Subcutaneous abdominal adipose tissue (tissue), 5 donors: ENCODE measurements around the gene CENPB.
A peak's percentile ranks its signal among the peaks of the same experiment; 100 is the strongest.

ENCODE experiments used
- H3K27ac ChIP-seq: one replicate; pipeline ENCODE4 v1.7.0; 2013; ENCODE audit warnings: low read depth, mild to moderate bottlenecking, inconsistent platforms, low read length, moderate library complexity
- H3K27me3 ChIP-seq, 5 donors: one replicate each; pipeline ENCODE4 v1.7.0; 2013; ENCODE audit warnings: low read length in 5 of 5, inconsistent platforms in 1 of 5; ENCODE audit not compliant: control insufficient read depth in 5 of 5, insufficient read depth in 4 of 5
- H3K36me3 ChIP-seq, 5 donors: one replicate each; pipeline ENCODE4 v1.7.0; 2013; ENCODE audit warnings: low read length in 5 of 5; ENCODE audit not compliant: control insufficient read depth in 5 of 5, insufficient read depth in 5 of 5
- H3K4me1 ChIP-seq, 5 donors: one replicate each; pipeline ENCODE4 v1.7.0; 2013; ENCODE audit warnings: low read length in 5 of 5, mild to moderate bottlenecking in 3 of 5, moderate library complexity in 1 of 5; ENCODE audit not compliant: control insufficient read depth in 5 of 5, insufficient read depth in 5 of 5
- H3K4me3 ChIP-seq, 5 donors: one replicate each; pipeline ENCODE4 v1.7.0; 2013; ENCODE audit warnings: low read length in 5 of 5, low read depth in 1 of 5
- H3K9ac ChIP-seq, 5 donors: one replicate each; pipeline ENCODE4 v1.7.0; 2013; ENCODE audit warnings: low read length in 5 of 5, mild to moderate bottlenecking in 4 of 5, moderate library complexity in 3 of 5
- H3K9me3 ChIP-seq, 5 donors: one replicate each; pipeline ENCODE4 v1.7.0; 2013; ENCODE audit warnings: low read length in 5 of 5; ENCODE audit not compliant: control insufficient read depth in 5 of 5
- donor health status: healthy.
- donor health status: healthy.
- donor health status: healthy.
- donor health status: healthy.
- donor health status: healthy.

CENPB gene

GRCh38 chr20:3768342-3769130, 18.0 kb downstream of the CENPB start:
- H3K27ac ChIP-seq: peak overlapping the region; percentile 60
- peaks cover 12 to 55% (median 54%) of the 10 kb centered on the region in 5 donors for H3K4me1 ChIP-seq
- H3K9ac ChIP-seq: peak overlapping the region in 4 of 5 donors; percentile 64 to 82 (median 79)
- no peaks in the 10 kb centered on the region for H3K9me3 ChIP-seq
- H3K4me3 ChIP-seq: peak overlapping the region in 4 of 5 donors; percentile 72 to 87 (median 76)
- H3K36me3 ChIP-seq: no peaks in the 10 kb centered on the region
- no peaks in the 10 kb centered on the region for H3K27me3 ChIP-seq

DNA sequence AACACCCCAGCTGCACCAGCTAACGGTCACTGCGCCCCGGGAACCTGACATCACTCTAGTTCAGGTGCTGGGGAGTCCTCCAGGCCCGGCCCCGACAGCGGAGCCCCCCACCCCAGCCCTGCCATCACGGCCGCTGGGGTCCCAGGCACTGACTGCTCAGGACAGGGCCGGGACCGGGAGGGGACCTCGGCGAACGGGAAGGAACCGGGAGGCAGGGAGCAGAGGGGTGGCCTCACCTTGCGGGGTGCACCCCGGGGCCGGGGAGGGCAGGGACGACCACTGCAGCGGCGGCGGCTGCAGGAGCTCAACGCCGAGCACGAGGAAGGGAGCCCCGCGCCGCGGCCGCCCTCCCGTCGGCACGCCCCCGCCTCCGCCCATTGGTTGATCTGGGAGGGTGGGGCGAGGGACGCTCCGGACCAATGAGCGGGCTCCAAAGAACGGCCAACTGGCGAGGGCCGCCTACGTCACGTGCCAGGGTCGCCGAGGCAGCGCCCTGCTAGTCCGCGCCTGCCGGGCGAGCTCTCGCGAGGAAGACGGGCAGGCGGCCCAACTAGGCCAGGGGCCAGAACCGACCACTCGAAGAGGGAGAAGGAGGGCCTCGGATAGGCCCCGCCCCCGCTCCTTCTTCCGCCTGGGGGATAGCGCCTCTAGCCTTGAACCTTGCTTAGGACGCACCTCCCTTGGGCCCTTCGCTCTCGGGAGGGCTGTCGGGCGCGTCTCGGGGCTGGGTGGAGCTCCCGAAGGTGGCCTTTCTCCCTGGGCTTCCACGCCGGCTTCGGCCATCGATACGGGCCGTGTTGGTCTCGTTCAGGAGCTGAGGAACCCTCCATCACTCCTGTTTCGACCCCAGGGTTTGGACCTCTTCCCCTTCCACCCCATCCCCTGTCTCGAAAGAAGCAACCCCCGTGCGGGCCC, 18.9 kb downstream of the CENPB start, which contains the start of gene ADISSP:
TSS of gene ADISSP (minus strand) at position 327 of the 915 bp plus-strand sequence. CDS start 7,653 bp downstream, outside the sequence.
- no peaks in the 10 kb centered on the region for H3K9me3 ChIP-seq
- H3K4me3 ChIP-seq: peak within 1 kb of the TSS; percentile 66 to 87 (median 76)
- no peaks in the 10 kb centered on the region for H3K36me3 ChIP-seq
- H3K27me3 ChIP-seq: no peaks in the 10 kb centered on the region
- peak within 1 kb of the TSS; percentile 60 for H3K27ac ChIP-seq
- H3K4me1 ChIP-seq: peaks cover 12 to 58% (median 55%) of the 10 kb centered on the region in 5 donors
- peak within 1 kb of the TSS in 4 of 5 donors; percentile 65 to 82 (median 79) for H3K9ac ChIP-seq

DNA sequence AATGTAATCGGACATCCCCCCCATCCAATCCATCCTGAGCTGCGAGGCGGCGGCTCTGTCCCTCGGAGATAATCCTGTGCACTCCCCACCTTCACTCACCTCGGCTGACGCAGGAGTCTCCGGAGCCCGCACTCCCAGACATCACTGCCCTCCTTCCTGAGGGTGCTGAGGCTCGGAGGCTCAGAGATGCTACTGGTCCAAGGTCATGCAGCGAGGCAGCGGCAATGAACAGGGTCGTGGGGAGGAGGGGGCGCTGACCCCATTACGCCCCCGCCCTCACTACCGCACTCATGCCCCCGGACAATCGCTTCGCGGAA, 19.5 kb downstream of the CENPB start:
- H3K4me3 ChIP-seq: peak overlapping the region; percentile 66 to 87 (median 72)
- peak overlapping the region; percentile 50 for H3K27ac ChIP-seq
- peak overlapping the region in 4 of 5 donors; percentile 6 to 78 (median 66) for H3K9ac ChIP-seq

GRCh38 chr20:3766422-3767109, 20.0 kb downstream of the CENPB start:
- H3K27ac ChIP-seq: peak overlapping the region; percentile 50
- H3K9ac ChIP-seq: peak overlapping the region in 4 of 5 donors; percentile 6 to 78 (median 66)
- peaks cover 12 to 67% (median 60%) of the 10 kb centered on the region in 5 donors for H3K4me1 ChIP-seq
- H3K4me3 ChIP-seq: peak overlapping the region; percentile 66 to 87 (median 72)
- peaks cover 0 to 4% (median 1%) of the 10 kb centered on the region in 5 donors for H3K36me3 ChIP-seq
- no peaks in the 10 kb centered on the region for H3K9me3 ChIP-seq
- H3K27me3 ChIP-seq: no peaks in the 10 kb centered on the region

More for the DNA sequence above, 19.5 kb downstream of the CENPB start:
- H3K27me3 ChIP-seq: no peaks in the 10 kb centered on the region
- no peaks in the 10 kb centered on the region for H3K36me3 ChIP-seq
- H3K9me3 ChIP-seq: no peaks in the 10 kb centered on the region
- H3K4me1 ChIP-seq: peaks cover 12 to 64% (median 60%) of the 10 kb centered on the region in 5 donors

- Histone ChIP-seq H3K27ac (peak overlapping the region; percentile 50), H3K4me3 (peak overlapping the region in 3 of 5 donors; percentile 13 to 25 (median 15)), H3K36me3 (peaks cover 0 to 9% (median 2%) of the 10 kb centered on the region in 5 donors), H3K9ac (peak overlapping the region in 3 of 5 donors; percentile 8 to 28 (median 18)), H3K27me3 (no peaks in the 10 kb centered on the region), H3K9me3 (no peaks in the 10 kb centered on the region), H3K4me1 (peaks cover 12 to 73% (median 61%) of the 10 kb centered on the region in 5 donors)
These were observed 21.2 kb downstream of the CENPB start for GRCh38 chr20:3765171-3765882.

DNA sequence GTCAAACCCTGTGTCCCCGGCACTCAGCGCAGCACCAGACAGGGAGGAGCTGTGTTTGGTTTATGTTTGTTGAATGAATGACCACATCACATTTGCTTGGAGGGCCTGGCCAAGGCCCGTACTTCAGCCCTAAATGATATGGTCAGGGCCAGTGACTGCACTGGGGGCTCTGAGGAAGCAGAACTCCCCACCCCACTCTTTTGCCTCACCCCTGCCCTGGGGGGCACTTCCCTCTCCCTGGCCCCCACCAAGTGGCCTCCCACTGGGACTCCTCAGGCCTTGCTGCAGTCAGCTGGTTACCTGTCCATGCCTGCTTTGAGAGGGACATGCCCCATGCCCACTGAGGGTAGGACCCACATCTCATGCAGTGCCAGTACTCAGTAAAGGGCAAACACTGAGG, 21.9 kb downstream of the CENPB start:
- peak overlapping the region in 2 of 5 donors; percentile 15 to 28 for H3K9ac ChIP-seq

GRCh38 chr20:3763671-3764601, 22.6 kb downstream of the CENPB start:
- Histone ChIP-seq H3K4me1 (peaks cover 15 to 86% (median 72%) of the 10 kb centered on the region in 5 donors), H3K9me3 (no peaks in the 10 kb centered on the region), H3K36me3 (peaks cover 0 to 10% (median 2%) of the 10 kb centered on the region in 5 donors), H3K27me3 (no peaks in the 10 kb centered on the region), H3K27ac (peak overlapping the region; percentile 16), H3K4me3 (no peak overlapping the region), H3K9ac (peak overlapping the region in 2 of 5 donors; percentile 15 to 28)

More for the DNA sequence above, 21.9 kb downstream of the CENPB start:
- peaks cover 15 to 80% (median 67%) of the 10 kb centered on the region in 5 donors for H3K4me1 ChIP-seq
- no peaks in the 10 kb centered on the region for H3K27me3 ChIP-seq
- H3K9me3 ChIP-seq: no peaks in the 10 kb centered on the region
- H3K27ac ChIP-seq: peak overlapping the region; percentile 50
- H3K36me3 ChIP-seq: peaks cover 0 to 9% (median 2%) of the 10 kb centered on the region in 5 donors
- H3K4me3 ChIP-seq: peak overlapping the region in 1 of 5 donors; percentile 1

DNA sequence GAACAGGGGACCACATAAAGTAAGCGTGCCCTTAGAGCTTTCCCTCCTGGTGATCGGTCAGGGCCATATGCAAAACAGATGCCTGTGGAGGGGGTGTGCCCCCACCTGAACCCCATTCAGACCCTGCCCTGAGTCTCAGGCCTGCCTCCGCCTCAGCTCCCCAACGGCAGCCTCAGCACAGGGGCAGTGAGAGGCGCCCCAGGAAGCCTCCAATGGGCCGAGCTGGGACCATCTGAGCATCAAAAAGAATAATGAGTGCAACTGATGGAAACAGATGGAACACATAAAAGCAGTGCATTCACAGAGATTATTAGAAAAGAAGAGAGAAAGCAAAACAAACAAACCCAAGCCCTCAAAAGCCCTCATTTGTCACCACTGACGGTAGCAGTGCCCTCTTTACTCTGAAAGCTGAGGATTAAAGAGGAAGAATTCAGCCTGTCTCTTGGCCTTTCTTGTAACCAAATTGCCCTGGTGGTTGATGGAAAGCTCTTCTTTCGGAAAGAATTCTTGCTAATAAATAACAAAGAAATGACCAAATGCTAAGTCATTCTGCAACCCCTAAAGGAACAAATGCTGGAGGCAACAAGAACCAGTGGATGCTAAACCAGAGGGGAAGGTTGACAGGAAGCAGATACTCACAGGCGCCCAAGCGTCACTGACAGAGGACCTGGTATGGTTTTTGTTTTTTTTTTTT, 25.7 kb downstream of the CENPB start:
- no peaks in the 10 kb centered on the region for H3K9me3 ChIP-seq
- peaks cover 12 to 87% (median 71%) of the 10 kb centered on the region in 5 donors for H3K4me1 ChIP-seq
- H3K27me3 ChIP-seq: no peaks in the 10 kb centered on the region
- H3K27ac ChIP-seq: no peak overlapping the region
- H3K4me3 ChIP-seq: no peak overlapping the region
- peaks cover 0 to 24% (median 8%) of the 10 kb centered on the region in 5 donors for H3K36me3 ChIP-seq
- H3K9ac ChIP-seq: no peak overlapping the region
